GM19395 (cell line): Measurements from ENCODE around the gene PWWP2B.
"Not testable (repeated sequence)": the region's sequence is repeated elsewhere in the genome, so short reads cannot be mapped to it uniquely, and the experiment has no call there.

ENCODE experiments used
- ATAC-seq: cut with Tn5 transposase; IDR thresholded peaks from one replicate; pipeline ENCODE4 v1.9.1; 2021; ENCODE audit warnings: mild to moderate bottlenecking, moderate library complexity; ENCODE audit not compliant: unreplicated experiment

PWWP2B gene

DNA sequence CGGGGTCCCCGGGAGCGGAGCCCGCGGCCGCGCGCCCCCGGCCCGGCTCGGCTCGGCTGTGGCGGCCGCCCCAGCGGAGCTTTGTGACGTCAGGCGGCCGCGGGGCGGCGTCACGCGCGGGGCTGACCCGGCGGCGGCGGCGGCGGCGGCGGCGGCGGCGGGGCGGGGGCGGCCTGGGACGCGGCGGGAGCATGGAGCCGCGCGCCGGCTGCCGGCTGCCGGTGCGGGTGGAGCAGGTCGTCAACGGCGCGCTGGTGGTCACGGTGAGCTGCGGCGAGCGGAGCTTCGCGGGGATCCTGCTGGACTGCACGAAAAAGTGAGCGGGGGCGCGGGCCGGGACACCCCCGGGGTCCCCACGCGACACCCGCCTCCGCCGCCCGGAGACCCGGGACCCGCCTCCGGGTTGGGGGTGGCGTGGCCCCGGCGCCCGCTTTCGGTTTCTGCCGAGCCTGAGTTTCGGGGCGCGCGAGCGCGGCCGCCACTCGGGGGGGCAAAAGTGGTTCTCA is at the start of gene PWWP2B:
Gene PWWP2B (plus strand): TSS at position 165 of the 506 bp plus-strand sequence. CDS start 27 bp downstream, at position 192.
- peak; percentile 46 for ATAC-seq

DNA sequence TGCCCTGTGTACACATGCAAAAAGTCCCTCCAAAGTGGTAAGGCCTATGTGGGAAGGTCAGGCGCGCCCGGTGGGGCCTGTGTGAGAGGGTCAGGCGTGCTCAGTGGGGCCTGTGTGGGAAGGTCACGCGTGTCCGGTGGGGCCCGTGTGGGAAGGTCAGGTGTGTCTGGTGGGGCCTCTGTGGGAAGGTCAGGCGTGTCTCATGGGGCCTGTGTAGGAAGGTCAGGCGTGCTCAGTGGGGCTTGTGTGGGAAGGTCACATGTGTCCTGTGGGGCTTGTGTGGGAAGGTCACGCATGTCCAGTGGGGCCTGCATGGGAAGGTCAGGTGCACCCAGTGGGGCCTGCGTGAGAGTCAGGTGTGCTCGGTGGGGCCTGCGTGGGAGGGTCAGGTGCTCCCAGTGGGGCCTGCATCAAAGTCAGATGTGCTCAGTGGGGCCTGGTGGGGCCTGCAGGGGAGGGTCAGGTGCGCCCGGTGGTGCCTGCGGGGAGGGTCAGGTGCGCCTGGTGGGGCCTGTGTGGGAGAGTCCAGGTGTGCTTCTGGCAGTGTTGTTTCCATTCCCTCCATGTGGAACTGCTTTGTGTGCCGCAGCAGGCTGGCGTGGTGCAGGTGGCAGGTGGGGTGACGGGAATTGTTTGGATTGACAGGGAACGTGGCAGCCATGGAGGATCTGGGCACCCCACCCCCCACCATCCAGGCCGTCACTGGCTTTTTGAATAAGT is 49.6 kb upstream of the PWWP2B start:
- ATAC-seq = no peak

DNA sequence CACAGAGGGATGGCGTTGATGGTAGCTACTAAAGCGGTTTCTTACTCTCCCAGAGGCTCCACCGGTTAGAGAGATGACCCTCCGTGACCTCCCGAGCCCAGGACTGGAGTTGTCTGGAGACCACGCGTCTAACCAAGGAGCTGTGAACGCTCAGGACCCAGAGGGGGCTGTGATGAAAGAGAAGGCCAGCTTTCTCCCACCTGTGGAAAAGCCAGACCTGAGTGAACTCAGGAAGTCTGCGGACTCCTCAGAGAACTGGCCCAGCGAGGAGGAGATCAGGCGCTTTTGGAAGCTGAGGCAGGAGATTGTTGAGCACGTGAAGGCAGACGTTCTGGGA is 49.1 kb upstream of the PWWP2B start:
- no peak for ATAC-seq

DNA sequence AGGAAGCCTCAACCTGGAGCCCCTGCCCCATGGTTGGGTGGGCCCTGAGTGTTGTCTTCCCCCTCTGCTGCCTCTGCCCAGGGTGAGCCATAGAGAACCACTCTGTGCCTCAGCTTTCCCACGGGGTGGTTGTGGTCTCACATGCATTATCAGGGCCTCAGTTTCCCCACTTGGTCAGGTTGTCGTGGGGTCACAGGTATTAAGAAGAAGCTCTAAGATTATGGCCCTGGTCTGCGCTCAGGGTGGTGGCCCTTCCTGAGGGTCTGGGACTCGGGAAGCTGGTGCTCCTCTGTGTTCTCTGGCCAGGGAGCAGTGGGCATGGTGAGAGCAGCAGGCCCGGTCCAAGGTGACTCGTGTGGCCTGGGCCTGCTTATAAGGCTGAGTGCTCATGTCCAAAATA is 47.2 kb upstream of the PWWP2B start:
- no peak for ATAC-seq

DNA sequence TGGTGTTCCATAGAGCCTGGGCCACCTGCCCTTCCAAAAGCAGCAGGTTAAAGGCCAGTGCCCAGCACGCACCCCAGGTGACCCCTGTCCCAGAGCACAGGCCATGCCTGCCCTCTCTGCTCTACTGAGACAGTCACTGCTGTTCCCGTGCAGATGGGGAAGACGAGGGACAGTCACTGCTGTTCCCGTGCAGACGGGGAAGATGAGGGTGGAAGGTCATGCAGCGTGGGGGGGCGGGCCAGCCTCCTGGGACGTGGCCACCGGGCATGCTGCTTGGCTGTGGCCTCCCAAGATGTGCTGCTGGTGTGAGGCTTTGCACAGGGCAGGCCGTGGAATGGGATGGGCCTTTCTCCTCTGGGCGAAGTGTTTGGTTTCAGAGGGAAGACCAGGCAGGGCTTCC is 46.6 kb upstream of the PWWP2B start:
- no peak for ATAC-seq

DNA sequence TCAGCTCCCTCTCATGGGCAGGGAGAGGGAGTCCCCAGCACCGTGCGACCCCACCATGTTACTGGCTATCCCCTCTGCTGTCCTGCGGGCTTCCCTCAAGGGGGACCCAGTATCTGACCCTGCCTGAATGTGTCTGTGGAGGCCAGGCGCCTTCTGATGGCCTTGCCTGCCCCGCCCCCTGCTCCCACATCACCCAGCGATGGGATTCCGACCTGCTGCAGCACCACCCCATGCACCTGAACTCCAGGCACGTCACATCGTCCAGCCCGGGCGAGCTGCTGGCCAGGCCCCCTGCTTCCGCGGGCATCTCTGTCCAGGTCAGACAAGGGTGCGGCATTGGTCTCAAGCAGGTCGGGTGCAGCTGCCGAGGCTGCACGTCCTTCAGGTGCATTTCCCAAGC is 46.1 kb upstream of the PWWP2B start:
- no peak for ATAC-seq

DNA sequence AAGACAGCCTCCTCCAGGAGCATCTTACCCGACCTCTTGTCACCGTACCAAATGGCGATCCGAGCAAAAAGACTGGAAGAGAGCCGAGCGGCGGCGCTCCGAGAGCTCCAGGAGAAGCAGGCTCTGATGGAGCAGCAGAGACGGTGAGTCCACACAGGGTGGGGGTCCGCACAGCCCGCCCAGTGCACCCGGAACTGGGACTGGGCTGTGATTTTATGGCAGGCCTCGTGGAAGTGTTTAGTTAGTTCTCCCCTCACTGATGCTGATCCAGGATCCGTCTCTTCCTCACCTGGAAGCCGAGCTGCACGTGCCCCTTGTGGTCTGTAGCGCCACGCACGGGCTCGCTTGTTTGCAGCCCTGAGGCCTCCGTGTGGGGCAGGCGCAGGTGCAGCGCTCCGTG is 45.4 kb upstream of the PWWP2B start:
- ATAC-seq = no peak

DNA sequence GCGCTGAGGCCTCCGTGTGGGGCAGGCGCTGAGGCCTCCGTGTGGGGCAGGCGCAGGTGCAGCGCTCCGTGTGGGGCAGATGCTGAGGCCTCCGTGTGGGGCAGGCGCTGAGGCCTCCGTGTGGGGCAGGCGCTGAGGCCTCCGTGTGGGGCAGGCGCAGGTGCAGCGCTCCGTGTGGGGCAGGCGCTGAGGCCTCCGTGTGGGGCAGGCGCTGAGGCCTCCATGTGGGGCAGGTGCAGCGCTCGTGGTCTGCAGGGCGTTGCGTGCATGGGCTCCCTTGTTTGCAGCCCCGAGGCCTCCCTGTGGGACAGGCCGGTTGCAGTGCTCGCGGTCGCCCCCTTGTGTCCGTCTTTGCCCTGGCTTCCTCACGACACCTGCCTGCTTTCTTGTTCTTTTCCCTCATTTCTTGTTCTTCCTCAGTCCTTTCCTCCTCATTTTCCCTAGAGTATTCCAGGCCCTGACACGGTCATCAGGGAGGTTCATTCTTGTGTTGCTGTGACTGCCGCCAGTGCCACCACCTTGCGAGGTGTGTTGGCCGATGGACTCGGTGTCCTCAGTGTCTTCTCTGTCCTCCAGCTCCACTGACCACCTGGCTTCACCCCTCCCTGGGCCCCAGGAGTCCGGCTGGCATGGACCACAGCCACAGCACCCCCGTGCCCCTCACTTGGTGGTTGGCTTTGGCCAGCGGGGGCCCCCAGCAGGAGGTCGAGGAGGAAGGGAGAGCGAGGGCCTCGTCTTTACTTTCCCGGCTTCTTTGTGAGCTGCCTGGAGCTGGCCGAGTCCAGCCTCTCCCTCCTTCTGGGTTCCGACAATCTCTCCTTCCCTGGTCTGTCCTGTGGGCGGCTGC is 44.3 kb upstream of the PWWP2B start:
- not testable (repeated sequence) for ATAC-seq

DNA sequence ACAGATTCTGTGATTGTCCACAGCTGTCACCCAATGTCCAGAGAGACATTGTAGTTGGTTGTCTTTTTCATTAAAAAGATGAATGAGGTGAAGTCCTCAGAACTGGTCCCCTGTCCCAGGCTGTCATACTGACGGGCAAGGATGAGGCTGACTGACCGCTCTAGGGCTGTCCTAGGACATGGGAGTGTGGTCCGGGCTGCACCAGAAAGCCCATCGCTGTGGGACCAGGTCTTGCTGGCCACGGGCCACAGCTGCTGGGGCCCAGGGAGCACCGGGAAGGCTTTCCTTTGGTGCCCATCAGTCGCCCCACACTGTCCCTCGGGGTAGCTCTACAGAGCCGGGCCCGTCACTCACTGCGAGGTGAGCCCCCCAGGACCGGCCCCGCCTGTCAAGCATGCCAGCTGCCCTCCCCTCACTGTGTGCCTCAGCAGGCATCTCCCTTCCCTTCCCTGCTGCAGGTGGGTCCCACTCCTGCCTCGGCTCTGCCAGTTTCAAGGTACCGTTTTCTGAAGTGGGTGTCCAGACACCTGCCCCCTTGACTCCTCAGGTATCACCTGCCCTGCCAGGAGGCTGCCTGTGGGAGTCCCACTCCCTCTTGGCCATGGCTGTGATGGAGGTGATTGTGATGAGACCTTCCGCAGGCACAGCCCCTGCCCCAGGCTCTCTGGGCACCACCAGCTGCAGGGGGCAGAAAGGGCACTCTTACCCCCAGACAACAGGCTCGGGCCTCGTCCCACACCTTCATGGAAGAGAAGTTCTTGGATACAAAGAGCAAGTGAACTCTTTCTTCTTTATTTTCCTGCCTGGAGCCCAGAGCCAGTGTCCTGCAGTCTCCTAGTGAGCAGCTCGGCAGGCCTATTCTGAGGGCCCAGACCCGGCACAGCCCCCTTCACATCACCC is 43.3 kb upstream of the PWWP2B start:
- ATAC-seq = no peak

DNA sequence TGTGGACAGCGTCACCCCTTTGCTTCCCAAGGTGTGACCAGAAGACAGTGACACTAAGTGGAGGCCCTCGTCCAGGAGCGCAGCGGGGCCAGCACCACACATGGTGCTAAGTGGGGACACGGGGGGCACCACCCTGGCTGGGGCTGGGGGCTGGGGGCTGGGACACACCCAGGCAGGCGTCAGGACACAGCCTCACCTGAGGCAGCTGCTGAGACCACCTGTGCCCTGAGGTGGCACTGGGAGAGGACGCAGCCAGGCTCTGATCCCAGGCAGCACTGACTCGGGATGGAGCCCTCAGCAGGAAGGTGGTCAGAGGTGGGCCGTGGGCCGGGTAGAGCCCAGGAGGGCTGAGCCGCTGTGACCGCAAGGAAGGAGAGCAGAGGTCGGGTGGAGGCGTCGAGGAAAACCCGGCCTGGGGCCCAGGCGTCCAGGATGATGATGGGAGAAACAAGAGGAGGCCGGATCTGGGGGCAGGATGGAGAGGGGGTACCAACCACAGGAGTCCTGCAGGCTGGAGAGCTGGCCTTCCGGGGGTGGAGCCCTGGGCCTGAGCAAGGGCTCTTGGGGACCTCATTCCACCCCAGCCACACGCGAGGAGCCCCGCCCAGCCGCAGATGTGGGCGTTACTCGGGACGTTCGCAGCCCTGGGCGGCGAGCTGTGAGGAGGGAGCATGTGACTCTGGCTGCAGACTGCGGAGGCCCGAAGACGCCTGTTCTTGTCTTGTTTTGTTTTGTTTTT is 42.5 kb upstream of the PWWP2B start:
- ATAC-seq = no peak

DNA sequence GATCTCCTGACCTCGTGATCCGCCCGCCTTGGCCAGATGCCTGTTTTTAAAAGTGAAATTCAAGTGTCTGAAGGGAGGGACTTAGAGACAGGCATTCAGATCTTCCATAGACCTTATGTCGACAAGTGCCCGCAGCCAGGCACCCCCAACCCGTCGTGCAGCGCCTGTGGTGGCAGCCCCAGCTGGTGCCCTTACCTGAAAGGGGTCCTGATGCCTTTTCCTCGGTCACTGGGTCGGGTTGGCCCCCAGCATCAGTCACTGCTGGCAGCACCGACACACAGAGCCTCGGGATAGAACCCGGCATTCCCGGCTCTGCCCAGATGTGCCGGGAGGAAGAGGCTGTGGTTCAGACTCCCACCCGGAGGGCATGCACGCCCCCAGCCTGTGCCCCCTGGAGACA is 41.7 kb upstream of the PWWP2B start:
- no peak for ATAC-seq

DNA sequence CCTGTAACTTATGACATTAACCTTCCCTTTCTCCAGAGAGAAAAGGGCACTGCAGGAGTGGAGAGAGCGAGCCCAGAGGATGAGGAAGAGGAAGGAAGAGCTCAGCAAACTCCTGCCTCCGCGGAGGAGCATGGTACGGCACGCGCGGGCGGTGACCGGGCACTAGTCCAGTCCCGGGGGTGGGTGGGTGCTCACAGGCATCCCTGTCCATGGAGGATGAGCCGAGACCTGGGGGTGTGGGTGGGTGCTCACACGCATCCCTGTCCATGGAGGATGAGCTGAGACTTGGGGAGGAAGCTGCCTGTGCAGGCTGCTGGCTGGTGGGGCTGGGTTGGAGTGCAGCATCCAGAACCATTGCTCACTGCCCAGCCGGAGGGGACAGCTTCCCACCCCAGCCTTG is 41.2 kb upstream of the PWWP2B start:
- no peak for ATAC-seq

DNA sequence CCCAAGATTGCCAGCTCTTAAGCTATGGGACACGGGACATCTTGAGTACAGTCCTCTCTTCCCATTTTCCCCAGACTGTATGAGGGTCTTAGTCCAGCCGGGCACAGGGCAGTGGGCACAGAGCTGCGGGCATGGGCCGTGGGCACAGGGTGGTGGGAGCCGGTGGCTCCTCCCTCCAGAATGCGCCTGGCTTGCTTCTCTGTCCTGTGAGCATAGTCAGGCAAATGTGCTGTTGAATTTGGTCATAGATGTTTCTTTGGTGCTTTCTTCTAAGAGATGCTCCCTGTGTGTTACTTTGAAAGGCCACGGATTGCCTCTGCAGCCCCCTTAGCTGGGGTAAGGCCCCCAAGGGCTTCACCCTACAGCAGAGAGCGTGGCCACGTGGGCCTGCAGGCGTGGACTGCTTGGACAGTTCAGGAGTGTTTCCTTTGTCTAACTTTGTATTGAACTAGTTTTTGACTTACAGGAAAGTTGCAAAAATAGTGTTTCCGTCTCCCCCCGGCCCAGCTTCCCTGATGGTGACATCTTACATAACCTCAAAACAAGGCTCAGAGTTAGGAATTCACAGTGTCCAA is 40.3 kb upstream of the PWWP2B start:
- no peak for ATAC-seq

DNA sequence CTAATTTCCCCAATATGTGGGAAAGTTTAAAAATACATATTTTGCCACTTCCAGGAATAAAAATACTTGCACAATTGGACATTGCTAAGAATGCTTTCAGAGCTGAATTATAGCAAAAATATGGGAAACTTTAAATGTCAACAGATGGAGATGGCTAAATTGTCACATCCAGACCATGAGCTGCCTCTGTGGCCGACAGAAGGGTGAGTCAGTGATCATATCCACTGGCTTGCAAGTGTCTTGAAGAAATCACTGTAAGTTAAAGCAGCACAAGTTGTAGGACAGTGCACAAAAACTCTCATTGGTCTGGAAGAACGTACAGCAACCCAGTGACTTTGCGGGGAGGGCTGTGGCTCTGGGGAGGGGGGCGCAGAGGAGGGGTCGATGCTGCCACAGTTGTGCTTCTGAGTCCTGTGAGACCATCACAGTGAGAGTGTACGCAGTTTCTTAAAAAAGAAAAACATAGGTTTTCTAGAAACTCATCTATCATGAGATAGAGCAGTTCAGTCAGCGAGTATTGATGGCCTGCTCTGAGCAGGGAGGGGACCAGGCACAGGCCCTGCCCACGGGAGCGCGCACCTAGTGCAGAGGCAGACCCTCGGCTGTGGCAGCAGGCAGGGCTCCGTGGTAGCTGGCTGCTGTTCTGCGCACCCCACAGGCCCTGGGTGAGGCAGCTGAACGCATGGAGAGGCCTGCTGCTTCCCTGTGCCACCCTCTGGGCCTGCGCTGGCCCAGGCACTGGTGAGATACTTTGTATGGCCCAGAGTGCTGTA is 39.5 kb upstream of the PWWP2B start:
- ATAC-seq = no peak

DNA sequence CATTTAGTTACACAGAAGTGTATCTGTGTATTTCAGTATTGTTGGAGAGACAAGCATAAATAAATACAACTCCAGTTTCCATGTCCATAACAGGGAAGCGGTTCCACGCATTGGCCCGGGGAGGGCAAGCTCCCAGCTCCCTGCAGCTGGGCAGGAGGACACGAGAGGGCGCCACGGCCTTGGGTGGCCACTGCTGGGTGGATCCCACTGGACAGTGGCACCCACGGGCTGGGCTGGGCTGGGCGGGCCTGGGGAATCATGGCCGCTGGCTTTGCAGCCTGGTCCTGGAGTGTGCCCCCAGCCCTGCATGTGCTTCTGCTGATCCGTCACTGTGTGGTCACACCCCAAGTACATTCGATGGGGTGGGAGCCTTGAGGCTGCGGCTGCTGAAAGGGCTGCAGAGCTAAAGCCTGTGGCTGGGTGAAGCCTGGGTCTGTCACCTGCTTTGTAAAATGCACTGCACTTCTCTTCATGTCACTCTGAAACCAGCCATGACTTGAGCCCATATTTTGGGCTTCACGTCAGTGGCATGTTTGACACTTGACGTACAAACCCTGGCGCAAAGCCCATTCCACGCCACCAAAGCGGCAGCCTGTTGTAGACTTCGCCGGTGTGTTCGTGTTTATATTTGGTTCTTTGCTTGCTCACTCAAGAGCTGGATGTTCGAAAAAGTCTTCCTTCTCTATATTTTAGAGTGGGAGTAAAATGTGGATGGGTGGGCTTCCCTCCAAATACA is 37.5 kb upstream of the PWWP2B start:
- no peak for ATAC-seq

DNA sequence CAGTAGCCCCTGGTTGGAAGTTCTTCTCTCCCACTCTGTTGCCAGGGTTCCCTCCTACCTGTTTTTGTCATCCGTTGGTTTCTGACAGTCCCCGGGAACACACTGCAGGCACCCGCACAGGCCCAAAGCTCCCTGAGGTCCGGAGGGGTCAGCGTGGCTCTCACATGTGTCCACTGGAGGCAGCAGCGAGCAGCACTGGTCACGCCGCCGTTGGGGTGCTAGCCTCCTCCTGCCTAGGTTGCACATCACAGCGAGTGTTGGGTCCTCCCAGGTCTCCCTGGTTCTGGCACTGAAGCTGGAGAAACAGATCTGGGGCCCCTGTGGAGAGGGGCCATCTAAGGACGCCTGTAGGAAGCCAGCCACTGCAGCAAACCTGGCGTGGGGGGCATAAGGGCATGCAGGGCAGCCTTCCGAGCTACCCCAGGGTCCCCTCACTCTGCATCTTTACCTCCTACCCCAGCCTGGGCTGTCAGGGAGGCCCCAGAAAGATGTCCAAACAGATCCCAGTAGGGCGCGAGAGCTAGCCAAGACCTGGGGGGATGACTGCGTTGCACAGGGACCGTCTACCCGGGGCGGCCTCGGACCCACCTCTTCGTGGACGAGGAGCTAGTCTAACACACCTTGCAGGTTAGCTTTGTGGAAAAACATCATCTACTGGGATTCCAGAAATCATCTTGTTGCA is 36.1 kb upstream of the PWWP2B start:
- no peak for ATAC-seq

DNA sequence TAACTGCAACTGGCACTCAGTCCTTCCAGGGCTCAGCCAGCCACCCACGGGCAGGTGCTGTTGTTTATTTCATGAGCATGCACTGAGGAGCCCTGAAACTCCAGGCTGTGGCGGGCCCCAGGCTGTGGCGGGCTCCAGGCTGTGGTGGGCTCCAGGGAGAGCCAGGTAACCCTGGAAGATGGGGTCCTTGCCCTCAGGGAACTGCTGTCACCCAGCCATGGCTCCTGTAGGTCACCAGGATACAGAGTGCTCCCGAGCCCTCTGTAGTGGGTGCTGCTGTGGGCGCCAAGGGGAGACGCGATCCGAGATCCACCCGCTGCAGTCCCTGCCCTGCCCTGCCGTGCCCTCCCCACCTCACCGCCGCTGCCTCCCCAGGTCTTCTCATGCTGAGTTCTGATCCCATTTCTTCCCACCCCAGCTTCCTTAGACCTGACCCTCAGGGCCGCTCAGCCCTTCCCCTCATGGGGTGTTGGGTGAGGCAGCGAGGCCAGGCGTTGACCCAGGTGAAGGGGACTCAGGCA is 35.4 kb upstream of the PWWP2B start:
- ATAC-seq = no peak

DNA sequence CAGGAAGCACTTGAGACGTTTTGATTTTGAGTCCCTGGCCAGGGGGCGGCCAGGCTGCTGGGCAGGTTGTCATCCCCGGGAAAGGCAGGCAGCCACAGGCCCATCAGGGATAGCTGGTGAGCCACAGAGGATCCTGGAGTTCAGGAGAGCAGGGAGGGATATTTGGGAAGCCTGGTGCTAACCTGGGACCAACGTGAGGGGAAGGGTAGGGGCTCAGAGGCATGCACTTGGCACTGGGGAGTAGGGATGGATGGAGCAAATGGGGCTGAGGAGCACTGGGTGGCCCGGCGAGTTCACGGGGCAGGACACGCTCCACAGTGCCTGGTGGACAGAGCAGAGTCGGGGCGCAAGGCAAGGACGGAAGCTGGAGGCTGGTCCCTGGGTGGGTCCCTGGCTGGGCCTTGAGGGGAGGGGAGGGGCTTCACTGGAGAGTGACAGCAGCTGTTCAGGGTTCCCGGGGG is 34.8 kb upstream of the PWWP2B start:
- no peak for ATAC-seq
